ENCODE measurements around the gene CDKN1A. TPM values are rescaled to one million over a fixed set of nuclear protein-coding genes. Genes with fewer than 3 reads are reported as not detected.

The CDKN1A gene
- total RNA-seq, 1 experiment from 2014 or later = 217 TPM

DNA sequence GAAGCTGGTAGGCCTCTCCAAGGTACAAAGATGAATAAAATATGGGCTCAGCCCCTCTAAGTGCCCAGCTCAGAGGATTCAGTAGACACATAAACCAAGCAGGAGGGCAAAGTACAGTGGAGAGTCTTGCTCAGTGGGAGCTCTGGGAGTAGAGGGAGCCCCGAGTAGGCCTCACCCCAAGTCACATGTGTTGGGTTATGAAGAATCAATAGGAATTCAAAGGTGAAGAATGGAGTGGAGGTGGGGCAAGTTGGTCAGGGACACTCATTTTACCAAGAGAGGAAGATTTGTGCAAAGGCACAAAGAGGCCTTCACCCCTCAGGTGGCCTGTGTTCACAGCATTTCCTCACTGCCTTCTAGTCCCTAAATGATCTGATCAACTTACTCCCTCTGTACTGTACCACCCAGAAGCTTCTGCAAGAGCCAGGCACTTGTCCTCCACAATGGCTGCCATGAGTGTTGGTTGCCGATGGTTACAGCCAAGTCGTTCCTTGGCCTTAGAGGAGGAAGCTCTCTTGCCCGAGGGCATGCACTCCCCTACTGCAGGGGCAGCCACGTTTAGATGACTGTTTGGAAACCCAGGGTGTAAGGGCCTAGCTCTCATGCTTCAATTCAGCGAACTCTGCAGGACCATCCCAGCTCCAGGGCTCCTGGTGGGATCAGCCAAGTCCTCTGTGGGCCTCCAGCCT is 6.7 kb upstream of the CDKN1A start:
- in situ Hi-C loops (cut with HindIII; ENCODE audit: low pct_unique_long_range_greater_than_20kb, low sequenced_read_pairs) = no loop called here
- DNase-seq (ENCODE audit: low read depth) = no peak

DNA sequence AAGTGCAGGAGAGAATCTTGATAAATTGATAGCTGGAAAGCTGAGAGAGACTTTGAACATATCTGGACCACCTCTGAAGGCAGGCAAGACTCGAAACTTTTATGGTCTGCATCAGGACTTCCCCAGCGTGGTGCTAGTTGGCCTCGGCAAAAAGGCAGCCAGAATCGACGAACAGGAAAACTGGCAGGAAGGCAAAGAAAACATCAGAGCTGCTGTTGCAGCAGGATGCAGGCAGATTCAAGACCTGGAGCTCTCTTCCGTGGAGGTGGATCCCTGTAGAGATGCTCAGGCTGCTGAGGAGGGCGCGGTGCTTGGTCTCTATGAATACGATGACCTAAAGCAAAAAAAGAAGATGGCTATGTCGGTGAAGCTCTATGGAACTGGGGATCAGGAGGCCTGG is 4.6 kb upstream of the CDKN1A start:
- in situ Hi-C loops (cut with HindIII; ENCODE audit: low pct_unique_long_range_greater_than_20kb, low sequenced_read_pairs) = no loop called here
- DNase-seq (ENCODE audit: low read depth) = no peak

- in situ Hi-C loops (cut with HindIII; ENCODE audit: low pct_unique_long_range_greater_than_20kb, low sequenced_read_pairs) = no loop called here
- no peak for DNase-seq (ENCODE audit: low read depth)
Measured at GRCh38 chr6:36674942-36675341, 3.6 kb upstream of the CDKN1A start.

DNA sequence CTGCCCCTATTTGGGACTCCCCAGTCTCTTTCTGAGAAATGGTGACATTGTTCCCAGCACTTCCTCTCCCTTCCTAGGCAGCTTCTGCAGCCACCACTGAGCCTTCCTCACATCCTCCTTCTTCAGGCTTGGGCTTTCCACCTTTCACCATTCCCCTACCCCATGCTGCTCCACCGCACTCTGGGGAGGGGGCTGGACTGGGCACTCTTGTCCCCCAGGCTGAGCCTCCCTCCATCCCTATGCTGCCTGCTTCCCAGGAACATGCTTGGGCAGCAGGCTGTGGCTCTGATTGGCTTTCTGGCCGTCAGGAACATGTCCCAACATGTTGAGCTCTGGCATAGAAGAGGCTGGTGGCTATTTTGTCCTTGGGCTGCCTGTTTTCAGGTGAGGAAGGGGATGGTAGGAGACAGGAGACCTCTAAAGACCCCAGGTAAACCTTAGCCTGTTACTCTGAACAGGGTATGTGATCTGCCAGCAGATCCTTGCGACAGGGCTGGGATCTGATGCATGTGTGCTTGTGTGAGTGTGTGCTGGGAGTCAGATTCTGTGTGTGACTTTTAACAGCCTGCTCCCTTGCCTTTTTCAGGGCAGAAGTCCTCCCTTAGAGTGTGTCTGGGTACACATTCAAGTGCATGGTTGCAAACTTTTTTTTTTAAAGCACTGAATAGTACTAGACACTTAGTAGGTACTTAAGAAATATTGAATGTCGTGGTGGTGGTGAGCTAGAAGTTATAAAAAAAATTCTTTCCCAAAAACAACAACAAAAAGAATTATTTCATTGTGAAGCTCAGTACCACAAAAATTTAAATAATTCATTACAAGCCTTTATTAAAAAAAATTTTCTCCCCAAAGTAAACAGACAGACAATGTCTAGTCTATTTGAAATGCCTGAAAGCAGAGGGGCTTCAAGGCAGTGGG is 2.1 kb upstream of the CDKN1A start:
- peak; percentile 60 for DNase-seq (ENCODE audit: low read depth)
- in situ Hi-C loops (cut with HindIII; ENCODE audit: low pct_unique_long_range_greater_than_20kb, low sequenced_read_pairs) = no loop called here

- in situ Hi-C loops (cut with HindIII; ENCODE audit: low pct_unique_long_range_greater_than_20kb, low sequenced_read_pairs) = no loop called here
Measured at GRCh38 chr6:36677059-36677749, 1.3 kb upstream of the CDKN1A start.

GRCh38 chr6:36677753-36678487 is 594 bp upstream of the CDKN1A start:
- in situ Hi-C loops (cut with HindIII; ENCODE audit: low pct_unique_long_range_greater_than_20kb, low sequenced_read_pairs) = no loop called here
- DNase-seq (ENCODE audit: low read depth) = no peak

More at GRCh38 chr6:36677059-36677749, 1.3 kb upstream of the CDKN1A start:
- DNase-seq (ENCODE audit: low read depth) = no peak

- in situ Hi-C loops (cut with HindIII; ENCODE audit: low pct_unique_long_range_greater_than_20kb, low sequenced_read_pairs) = no loop called here
Measured at GRCh38 chr6:36679043-36679833, 724 bp downstream of the CDKN1A start.

GRCh38 chr6:36682328-36683144 is 4.0 kb downstream of the CDKN1A start:
- DNase-seq (ENCODE audit: low read depth) = peak; percentile 89
- in situ Hi-C loops (cut with HindIII; ENCODE audit: low pct_unique_long_range_greater_than_20kb, low sequenced_read_pairs) = no loop called here

More at GRCh38 chr6:36679043-36679833, 724 bp downstream of the CDKN1A start:
- peak; percentile 66 for DNase-seq (ENCODE audit: low read depth)

- in situ Hi-C loops (cut with HindIII; ENCODE audit: low pct_unique_long_range_greater_than_20kb, low sequenced_read_pairs) = no loop called here
Measured at GRCh38 chr6:36683145-36683655, 4.7 kb downstream of the CDKN1A start.

DNA sequence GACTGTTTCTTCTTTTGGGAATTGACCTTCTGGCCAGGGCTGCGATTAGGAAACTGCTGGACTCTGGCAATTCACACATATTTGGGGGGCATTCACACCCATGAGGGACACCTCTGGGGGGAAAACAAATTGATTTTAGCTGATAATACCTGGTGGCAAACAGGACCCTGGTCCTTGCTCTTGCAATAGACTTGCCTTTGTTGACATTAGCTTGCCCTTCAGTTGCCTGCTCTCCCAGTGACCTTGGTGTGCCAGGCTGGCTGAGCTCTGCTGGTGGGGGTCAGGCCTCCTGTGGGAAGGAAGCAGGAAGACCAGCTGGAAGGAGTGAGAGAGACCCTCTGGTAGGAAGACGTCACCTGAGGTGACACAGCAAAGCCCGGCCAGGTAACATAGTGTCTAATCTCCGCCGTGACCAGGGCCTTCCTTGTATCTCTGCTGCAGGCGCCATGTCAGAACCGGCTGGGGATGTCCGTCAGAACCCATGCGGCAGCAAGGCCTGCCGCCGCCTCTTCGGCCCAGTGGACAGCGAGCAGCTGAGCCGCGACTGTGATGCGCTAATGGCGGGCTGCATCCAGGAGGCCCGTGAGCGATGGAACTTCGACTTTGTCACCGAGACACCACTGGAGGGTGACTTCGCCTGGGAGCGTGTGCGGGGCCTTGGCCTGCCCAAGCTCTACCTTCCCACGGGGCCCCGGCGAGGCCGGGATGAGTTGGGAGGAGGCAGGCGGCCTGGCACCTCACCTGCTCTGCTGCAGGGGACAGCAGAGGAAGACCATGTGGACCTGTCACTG is 5.3 kb downstream of the CDKN1A start:
- in situ Hi-C loops (cut with HindIII; ENCODE audit: low pct_unique_long_range_greater_than_20kb, low sequenced_read_pairs) = no loop called here
- no peak for DNase-seq (ENCODE audit: low read depth)

More at GRCh38 chr6:36683145-36683655, 4.7 kb downstream of the CDKN1A start:
- no peak for DNase-seq (ENCODE audit: low read depth)

GRCh38 chr6:36684447-36684812 is 5.9 kb downstream of the CDKN1A start:
- in situ Hi-C loops (cut with HindIII; ENCODE audit: low pct_unique_long_range_greater_than_20kb, low sequenced_read_pairs) = no loop called here
- DNase-seq (ENCODE audit: low read depth) = no peak

GRCh38 chr6:36685166-36685924 is 6.8 kb downstream of the CDKN1A start:
- in situ Hi-C loops (cut with HindIII; ENCODE audit: low pct_unique_long_range_greater_than_20kb, low sequenced_read_pairs) = no loop called here
- no peak for DNase-seq (ENCODE audit: low read depth)

- DNase-seq (ENCODE audit: low read depth) = no peak
- in situ Hi-C loops (cut with HindIII; ENCODE audit: low pct_unique_long_range_greater_than_20kb, low sequenced_read_pairs) = no loop called here
Measured at GRCh38 chr6:36685926-36686667, 7.6 kb downstream of the CDKN1A start.

DNA sequence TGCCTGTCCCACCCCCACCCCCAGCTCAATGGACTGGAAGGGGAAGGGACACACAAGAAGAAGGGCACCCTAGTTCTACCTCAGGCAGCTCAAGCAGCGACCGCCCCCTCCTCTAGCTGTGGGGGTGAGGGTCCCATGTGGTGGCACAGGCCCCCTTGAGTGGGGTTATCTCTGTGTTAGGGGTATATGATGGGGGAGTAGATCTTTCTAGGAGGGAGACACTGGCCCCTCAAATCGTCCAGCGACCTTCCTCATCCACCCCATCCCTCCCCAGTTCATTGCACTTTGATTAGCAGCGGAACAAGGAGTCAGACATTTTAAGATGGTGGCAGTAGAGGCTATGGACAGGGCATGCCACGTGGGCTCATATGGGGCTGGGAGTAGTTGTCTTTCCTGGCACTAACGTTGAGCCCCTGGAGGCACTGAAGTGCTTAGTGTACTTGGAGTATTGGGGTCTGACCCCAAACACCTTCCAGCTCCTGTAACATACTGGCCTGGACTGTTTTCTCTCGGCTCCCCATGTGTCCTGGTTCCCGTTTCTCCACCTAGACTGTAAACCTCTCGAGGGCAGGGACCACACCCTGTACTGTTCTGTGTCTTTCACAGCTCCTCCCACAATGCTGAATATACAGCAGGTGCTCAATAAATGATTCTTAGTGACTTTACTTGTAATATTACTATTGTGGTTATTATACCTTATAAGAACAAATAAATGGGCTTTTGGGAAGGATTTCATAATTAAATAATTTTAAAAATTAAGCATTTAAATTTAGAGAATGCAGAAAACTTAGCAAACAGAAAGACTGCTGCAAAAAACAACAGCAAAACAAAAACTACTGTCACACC is 8.4 kb downstream of the CDKN1A start:
- DNase-seq (ENCODE audit: low read depth) = no peak
- in situ Hi-C loops (cut with HindIII; ENCODE audit: low pct_unique_long_range_greater_than_20kb, low sequenced_read_pairs) = no loop called here

Data from Caki2 (cell line).